HG02981 (cell line): ENCODE results near the gene TSHZ1.

ENCODE experiments used
- ATAC-seq: cut with Tn5 transposase; IDR thresholded peaks from one replicate; pipeline ENCODE4 v1.9.1; 2021; ENCODE audit warnings: mild to moderate bottlenecking, moderate library complexity; ENCODE audit not compliant: unreplicated experiment

The TSHZ1 gene

GRCh38 chr18:75220551-75221355 is 10.2 kb downstream of the TSHZ1 start:
- no peak for ATAC-seq

- ATAC-seq = no peak
Measured at GRCh38 chr18:75221397-75221796, 10.8 kb downstream of the TSHZ1 start.

- no peak for ATAC-seq
Measured at GRCh38 chr18:75221897-75222296, 11.3 kb downstream of the TSHZ1 start.

GRCh38 chr18:75222407-75222806 is 11.8 kb downstream of the TSHZ1 start:
- no peak for ATAC-seq

- no peak for ATAC-seq
Measured at GRCh38 chr18:75223687-75224347, 13.2 kb downstream of the TSHZ1 start.

GRCh38 chr18:75226286-75226955 is 15.8 kb downstream of the TSHZ1 start:
- no peak for ATAC-seq

- ATAC-seq = no peak
Measured at GRCh38 chr18:75226956-75227316, 16.3 kb downstream of the TSHZ1 start.

- no peak for ATAC-seq
Measured at GRCh38 chr18:75227535-75228296, 17.1 kb downstream of the TSHZ1 start.

- no peak for ATAC-seq
Measured at GRCh38 chr18:75228967-75229366, 18.4 kb downstream of the TSHZ1 start.

- no peak for ATAC-seq
Measured at GRCh38 chr18:75229437-75229836, 18.8 kb downstream of the TSHZ1 start.

- ATAC-seq = no peak
Measured at GRCh38 chr18:75230163-75231052, 19.8 kb downstream of the TSHZ1 start.

- no peak for ATAC-seq
Measured at GRCh38 chr18:75231053-75231406, 20.4 kb downstream of the TSHZ1 start.

- ATAC-seq = no peak
Measured at GRCh38 chr18:75234901-75235300, 24.3 kb downstream of the TSHZ1 start.

GRCh38 chr18:75235896-75236295 is 25.3 kb downstream of the TSHZ1 start:
- no peak for ATAC-seq

- ATAC-seq = no peak
Measured at GRCh38 chr18:75238100-75238499, 27.5 kb downstream of the TSHZ1 start.

GRCh38 chr18:75238786-75239185 is 28.2 kb downstream of the TSHZ1 start:
- ATAC-seq = no peak

GRCh38 chr18:75240433-75240832 is 29.8 kb downstream of the TSHZ1 start:
- no peak for ATAC-seq

GRCh38 chr18:75241705-75242104 is 31.1 kb downstream of the TSHZ1 start:
- no peak for ATAC-seq

GRCh38 chr18:75244351-75245313 is 34.0 kb downstream of the TSHZ1 start:
- ATAC-seq = no peak
